Measurements from ENCODE around the gene PTPN1. TPM values are rescaled to one million over a fixed set of nuclear protein-coding genes. Genes with fewer than 3 reads are reported as not detected.

Gene PTPN1
- total and polyA plus RNA-seq, 4 donors, result 51.4 to 80.4 (median 64.7) TPM

DNA sequence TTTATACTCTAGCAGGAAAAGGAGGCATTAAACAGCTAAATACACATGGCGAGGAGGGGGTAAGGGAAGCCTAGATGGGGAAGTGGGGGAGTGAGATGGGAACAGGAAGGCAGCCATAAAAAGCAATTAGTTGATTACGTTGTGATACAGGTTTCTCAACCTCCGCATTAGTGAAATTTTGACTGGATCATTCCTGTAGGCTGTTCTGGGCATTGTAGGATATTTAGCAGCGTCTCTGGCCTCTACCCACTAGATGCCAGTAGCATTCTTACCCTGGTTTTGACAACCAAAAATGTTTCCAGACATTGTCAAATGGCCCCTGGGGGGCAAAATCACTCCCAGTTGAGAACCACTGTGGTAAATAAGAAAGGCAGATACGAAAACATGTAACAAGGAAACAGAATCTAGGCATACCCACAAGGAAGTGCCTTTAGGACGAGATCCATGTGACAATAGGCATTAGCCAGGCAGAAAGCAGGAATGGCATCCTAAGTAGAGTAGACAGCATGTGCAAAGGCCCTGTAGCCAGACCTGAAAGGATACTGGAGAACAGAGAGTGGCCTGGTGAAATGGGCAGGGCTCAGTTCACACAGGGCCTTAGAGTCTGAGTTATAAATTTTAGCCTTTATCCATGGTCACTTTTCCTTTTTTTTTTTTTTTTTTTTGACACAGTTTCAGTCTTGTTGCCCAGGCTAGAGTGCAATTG is 25.8 kb upstream of the PTPN1 start:
- Histone ChIP-seq H3K4me1 (ENCODE audit: control insufficient read depth in 5 of 5, insufficient read depth in 5 of 5, low read length in 5 of 5) (peaks cover 0 to 14% (median 5%) of the 10 kb centered on the region in 5 donors), H3K27ac (ENCODE audit: low read depth in 1 of 2, low read length in 1 of 2) (peak overlapping the region; percentile 46 to 87), H3K36me3 (ENCODE audit: control insufficient read depth in 4 of 4, insufficient read depth in 4 of 4, low read length in 4 of 4) (no peaks in the 10 kb centered on the region), H3K4me3 (no peak overlapping the region), H3K9me3 (ENCODE audit: control insufficient read depth in 4 of 4, insufficient read depth in 3 of 4, low read length in 3 of 4) (peaks cover 0 to 2% (median 0%) of the 10 kb centered on the region in 4 donors), H3K27me3 (ENCODE audit: control insufficient read depth in 3 of 3, insufficient read depth in 3 of 3, low read length in 2 of 3) (no peaks in the 10 kb centered on the region), H3K9ac (ENCODE audit: insufficient read depth in 1 of 2, low read length in 2 of 2) (peak overlapping the region in 1 of 2 donors; percentile 90)
- DNase-seq, result no peak
- ATAC-seq (ENCODE audit: insufficient read depth, low FRiP score), result no peak
- WGBS, 2 donors, result 34 to 54% methylated on average over 6 of the region's 6 CpGs
- TF ChIP-seq, protein P1, sequence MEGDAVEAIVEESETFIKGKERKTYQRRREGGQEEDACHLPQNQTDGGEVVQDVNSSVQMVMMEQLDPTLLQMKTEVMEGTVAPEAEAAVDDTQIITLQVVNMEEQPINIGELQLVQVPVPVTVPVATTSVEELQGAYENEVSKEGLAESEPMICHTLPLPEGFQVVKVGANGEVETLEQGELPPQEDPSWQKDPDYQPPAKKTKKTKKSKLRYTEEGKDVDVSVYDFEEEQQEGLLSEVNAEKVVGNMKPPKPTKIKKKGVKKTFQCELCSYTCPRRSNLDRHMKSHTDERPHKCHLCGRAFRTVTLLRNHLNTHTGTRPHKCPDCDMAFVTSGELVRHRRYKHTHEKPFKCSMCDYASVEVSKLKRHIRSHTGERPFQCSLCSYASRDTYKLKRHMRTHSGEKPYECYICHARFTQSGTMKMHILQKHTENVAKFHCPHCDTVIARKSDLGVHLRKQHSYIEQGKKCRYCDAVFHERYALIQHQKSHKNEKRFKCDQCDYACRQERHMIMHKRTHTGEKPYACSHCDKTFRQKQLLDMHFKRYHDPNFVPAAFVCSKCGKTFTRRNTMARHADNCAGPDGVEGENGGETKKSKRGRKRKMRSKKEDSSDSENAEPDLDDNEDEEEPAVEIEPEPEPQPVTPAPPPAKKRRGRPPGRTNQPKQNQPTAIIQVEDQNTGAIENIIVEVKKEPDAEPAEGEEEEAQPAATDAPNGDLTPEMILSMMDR (IDR thresholded peaks at IDR 0.05; ENCODE audit: control extremely low read depth, extremely low read depth), result no peak

DNA sequence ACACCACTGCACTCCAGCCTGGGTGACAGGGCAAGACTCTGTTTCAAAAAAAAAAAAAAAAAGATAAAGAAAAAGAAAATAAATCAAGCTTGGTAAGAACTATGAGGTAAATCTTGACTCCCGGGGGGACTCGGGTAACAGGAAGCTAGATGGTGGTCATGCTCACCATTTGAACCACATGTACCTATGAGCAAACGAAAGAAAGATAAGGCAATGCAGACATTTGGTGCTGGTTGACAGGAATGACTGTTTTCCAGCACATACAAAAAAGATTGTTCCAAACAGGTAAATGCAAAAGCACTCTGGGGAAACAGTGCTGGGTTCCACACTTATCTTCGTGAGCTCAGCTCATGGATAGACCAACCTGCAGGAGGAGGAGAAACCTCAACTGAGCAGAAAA is 22.8 kb upstream of the PTPN1 start:
- Histone ChIP-seq H3K4me1 (ENCODE audit: control insufficient read depth in 5 of 5, insufficient read depth in 5 of 5, low read length in 5 of 5) (peaks cover 0 to 16% (median 5%) of the 10 kb centered on the region in 5 donors), H3K36me3 (ENCODE audit: control insufficient read depth in 4 of 4, insufficient read depth in 4 of 4, low read length in 4 of 4) (no peaks in the 10 kb centered on the region), H3K27me3 (ENCODE audit: control insufficient read depth in 3 of 3, insufficient read depth in 3 of 3, low read length in 2 of 3) (no peaks in the 10 kb centered on the region), H3K27ac (ENCODE audit: low read depth in 1 of 2, low read length in 1 of 2) (no peak overlapping the region), H3K4me3 (no peak overlapping the region), H3K9ac (ENCODE audit: insufficient read depth in 1 of 2, low read length in 2 of 2) (no peak overlapping the region), H3K9me3 (ENCODE audit: control insufficient read depth in 4 of 4, insufficient read depth in 3 of 4, low read length in 3 of 4) (peaks cover 0 to 2% (median 0%) of the 10 kb centered on the region in 4 donors)
- ATAC-seq (ENCODE audit: insufficient read depth, low FRiP score) (no peak), DNase-seq (no peak)
- WGBS, 2 donors, result 54 to 63% methylated on average over 4 of the region's 4 CpGs
- TF ChIP-seq, protein P1 (IDR thresholded peaks at IDR 0.05; ENCODE audit: control extremely low read depth, extremely low read depth), result no peak

DNA sequence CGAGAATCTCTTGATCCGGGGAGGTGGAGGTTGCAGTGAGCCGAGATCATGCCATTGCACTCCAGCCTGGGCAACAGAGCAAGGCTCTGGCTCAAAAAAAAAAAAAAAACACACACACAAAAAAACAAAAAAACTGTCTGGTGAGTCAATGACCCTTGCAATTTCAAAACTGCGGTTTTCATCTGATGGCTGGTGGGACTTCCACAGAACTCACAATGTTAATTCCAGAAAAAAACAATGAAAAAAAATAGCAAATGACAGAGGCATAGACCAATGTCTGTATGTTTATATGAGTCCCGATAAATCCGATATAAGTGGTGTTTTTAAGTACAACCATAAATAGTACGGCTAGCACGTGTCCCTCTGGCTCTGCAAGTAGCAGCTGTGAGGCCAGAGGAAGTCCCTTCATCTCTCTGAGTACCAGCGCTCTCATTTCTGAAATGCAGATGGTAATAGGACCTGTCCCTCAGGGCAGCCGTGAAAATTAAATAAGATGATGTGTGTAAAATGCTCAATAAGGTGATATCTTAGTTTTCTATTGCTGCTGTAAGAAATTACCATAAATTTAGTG is 21.9 kb upstream of the PTPN1 start:
- Histone ChIP-seq H3K9me3 (ENCODE audit: control insufficient read depth in 4 of 4, insufficient read depth in 3 of 4, low read length in 3 of 4) (peaks cover 0 to 2% (median 0%) of the 10 kb centered on the region in 4 donors), H3K36me3 (ENCODE audit: control insufficient read depth in 4 of 4, insufficient read depth in 4 of 4, low read length in 4 of 4) (no peaks in the 10 kb centered on the region), H3K27me3 (ENCODE audit: control insufficient read depth in 3 of 3, insufficient read depth in 3 of 3, low read length in 2 of 3) (no peaks in the 10 kb centered on the region), H3K27ac (ENCODE audit: low read depth in 1 of 2, low read length in 1 of 2) (no peak overlapping the region), H3K4me3 (no peak overlapping the region), H3K9ac (ENCODE audit: insufficient read depth in 1 of 2, low read length in 2 of 2) (no peak overlapping the region), H3K4me1 (ENCODE audit: control insufficient read depth in 5 of 5, insufficient read depth in 5 of 5, low read length in 5 of 5) (peaks cover 0 to 16% (median 5%) of the 10 kb centered on the region in 5 donors)
- no peak for ATAC-seq (ENCODE audit: insufficient read depth, low FRiP score)
- WGBS, 2 donors, result 85 to 95% methylated on average over 10 of the region's 10 CpGs
- DNase-seq, result no peak
- TF ChIP-seq, protein P1 (IDR thresholded peaks at IDR 0.05; ENCODE audit: control extremely low read depth, extremely low read depth), result no peak

Measured in lung (tissue), 12 donors.